Central memory CD8-positive, alpha-beta T cell (primary cell): Measurements from ENCODE around the gene DNAJC27.
A peak's percentile ranks its signal among the peaks of the same experiment; 100 is the strongest.

ENCODE experiments used
- ATAC-seq: fragments of 150-1000 bp; cut with Tn5 transposase; replicated peaks from 2 replicates; pipeline ENCODE4 v1.10.0; 2022; ENCODE audit warnings: mild to moderate bottlenecking, moderate FRiP score, moderate number of reproducible peaks; ENCODE audit not compliant: poor library complexity, severe bottlenecking; ENCODE audit errors: extremely low read depth
- DNase-seq, 2 donors: peaks; one replicate each; pipeline ENCODE4 v3.0.0; 2021; ENCODE audit warnings: low spot score in 2 of 2
- H3K27ac Mint-ChIP-seq: one replicate; pipeline ENCODE4 v1.8.0; 2022; ENCODE audit warnings: low read depth, mild to moderate bottlenecking, moderate library complexity, mixed read lengths
- H3K27me3 Mint-ChIP-seq: one replicate; pipeline ENCODE4 v1.8.0; 2022; ENCODE audit warnings: mixed read lengths
- H3K36me3 Mint-ChIP-seq: one replicate; pipeline ENCODE4 v1.8.0; 2022; ENCODE audit warnings: mild to moderate bottlenecking, moderate library complexity, mixed read lengths; ENCODE audit not compliant: insufficient read depth
- H3K4me1 Mint-ChIP-seq: one replicate; pipeline ENCODE4 v1.8.0; 2022; ENCODE audit warnings: mixed read lengths
- H3K4me3 Mint-ChIP-seq: one replicate; pipeline ENCODE4 v1.8.0; 2022; ENCODE audit warnings: mild to moderate bottlenecking, moderate library complexity, mixed read lengths
- H3K9me3 Mint-ChIP-seq: one replicate; pipeline ENCODE4 v1.8.0; 2022; ENCODE audit warnings: mixed read lengths

Gene DNAJC27

GRCh38 chr2:24958411-24958935 is 13.3 kb downstream of the DNAJC27 start:
- peaks cover 50% of the 10 kb centered on the region for H3K36me3 Mint-ChIP-seq
- H3K4me1 Mint-ChIP-seq, result peaks cover 18% of the 10 kb centered on the region
- ATAC-seq (no peak), DNase-seq (no peak)
- no peak overlapping the region for H3K4me3 Mint-ChIP-seq
- no peaks in the 10 kb centered on the region for H3K27me3 Mint-ChIP-seq
- peaks cover 11% of the 10 kb centered on the region for H3K9me3 Mint-ChIP-seq
- H3K27ac Mint-ChIP-seq, result no peak overlapping the region

GRCh38 chr2:24957976-24958375 is 13.8 kb downstream of the DNAJC27 start:
- peaks cover 48% of the 10 kb centered on the region for H3K36me3 Mint-ChIP-seq
- H3K4me3 Mint-ChIP-seq, result no peak overlapping the region
- DNase-seq (no peak), ATAC-seq (no peak)
- no peaks in the 10 kb centered on the region for H3K27me3 Mint-ChIP-seq
- H3K9me3 Mint-ChIP-seq, result peaks cover 11% of the 10 kb centered on the region
- peaks cover 18% of the 10 kb centered on the region for H3K4me1 Mint-ChIP-seq
- no peak overlapping the region for H3K27ac Mint-ChIP-seq

GRCh38 chr2:24957221-24957620 is 14.5 kb downstream of the DNAJC27 start:
- no peaks in the 10 kb centered on the region for H3K27me3 Mint-ChIP-seq
- peaks cover 18% of the 10 kb centered on the region for H3K4me1 Mint-ChIP-seq
- H3K9me3 Mint-ChIP-seq, result peaks cover 11% of the 10 kb centered on the region
- H3K27ac Mint-ChIP-seq, result no peak overlapping the region
- H3K36me3 Mint-ChIP-seq, result peaks cover 46% of the 10 kb centered on the region
- DNase-seq (no peak), ATAC-seq (no peak)
- no peak overlapping the region for H3K4me3 Mint-ChIP-seq

GRCh38 chr2:24955921-24956320 is 15.8 kb downstream of the DNAJC27 start:
- Mint-ChIP-seq H3K27me3 (no peaks in the 10 kb centered on the region), H3K4me3 (no peak overlapping the region), H3K36me3 (peaks cover 45% of the 10 kb centered on the region), H3K27ac (no peak overlapping the region), H3K9me3 (peaks cover 11% of the 10 kb centered on the region), H3K4me1 (peaks cover 18% of the 10 kb centered on the region)
- DNase-seq, result no peak
- ATAC-seq, result no peak

- no peaks in the 10 kb centered on the region for H3K27me3 Mint-ChIP-seq
- H3K4me3 Mint-ChIP-seq, result no peak overlapping the region
- peaks cover 12% of the 10 kb centered on the region for H3K4me1 Mint-ChIP-seq
- DNase-seq, result no peak
- peaks cover 43% of the 10 kb centered on the region for H3K36me3 Mint-ChIP-seq
- ATAC-seq, result no peak
- peaks cover 11% of the 10 kb centered on the region for H3K9me3 Mint-ChIP-seq
- H3K27ac Mint-ChIP-seq, result no peak overlapping the region
Measured at GRCh38 chr2:24955232-24955631, 16.5 kb downstream of the DNAJC27 start.

GRCh38 chr2:24950102-24950501 is 21.7 kb downstream of the DNAJC27 start:
- Mint-ChIP-seq H3K27me3 (no peaks in the 10 kb centered on the region), H3K9me3 (peaks cover 3% of the 10 kb centered on the region), H3K27ac (no peak overlapping the region), H3K36me3 (peaks cover 32% of the 10 kb centered on the region), H3K4me3 (no peak overlapping the region), H3K4me1 (no peaks in the 10 kb centered on the region)
- DNase-seq, result no peak
- ATAC-seq, result no peak

- Mint-ChIP-seq H3K9me3 (no peaks in the 10 kb centered on the region), H3K4me3 (no peak overlapping the region), H3K27me3 (no peaks in the 10 kb centered on the region), H3K27ac (peak overlapping the region; percentile 13), H3K36me3 (peaks cover 28% of the 10 kb centered on the region), H3K4me1 (no peaks in the 10 kb centered on the region)
- DNase-seq (no peak), ATAC-seq (no peak)
Measured at GRCh38 chr2:24948506-24948905, 23.2 kb downstream of the DNAJC27 start.

- no peaks in the 10 kb centered on the region for H3K9me3 Mint-ChIP-seq
- H3K4me3 Mint-ChIP-seq, result no peak overlapping the region
- H3K27me3 Mint-ChIP-seq, result no peaks in the 10 kb centered on the region
- H3K4me1 Mint-ChIP-seq, result no peaks in the 10 kb centered on the region
- H3K27ac Mint-ChIP-seq, result no peak overlapping the region
- DNase-seq, result no peak
- no peak for ATAC-seq
- peaks cover 27% of the 10 kb centered on the region for H3K36me3 Mint-ChIP-seq
Measured at GRCh38 chr2:24947561-24948157, 24.1 kb downstream of the DNAJC27 start.

GRCh38 chr2:24945907-24946306 is 25.8 kb downstream of the DNAJC27 start:
- H3K27me3 Mint-ChIP-seq, result no peaks in the 10 kb centered on the region
- H3K4me1 Mint-ChIP-seq, result no peaks in the 10 kb centered on the region
- DNase-seq, result no peak
- H3K4me3 Mint-ChIP-seq, result no peak overlapping the region
- peaks cover 15% of the 10 kb centered on the region for H3K36me3 Mint-ChIP-seq
- no peaks in the 10 kb centered on the region for H3K9me3 Mint-ChIP-seq
- peak overlapping the region; percentile 22 for H3K27ac Mint-ChIP-seq
- ATAC-seq, result no peak

GRCh38 chr2:24943427-24944053 is 28.2 kb downstream of the DNAJC27 start:
- H3K9me3 Mint-ChIP-seq, result no peaks in the 10 kb centered on the region
- no peak for ATAC-seq
- H3K4me3 Mint-ChIP-seq, result no peak overlapping the region
- peaks cover 10% of the 10 kb centered on the region for H3K36me3 Mint-ChIP-seq
- H3K27ac Mint-ChIP-seq, result no peak overlapping the region
- no peaks in the 10 kb centered on the region for H3K27me3 Mint-ChIP-seq
- H3K4me1 Mint-ChIP-seq, result no peaks in the 10 kb centered on the region
- no peak for DNase-seq

GRCh38 chr2:24939353-24939752 is 32.4 kb downstream of the DNAJC27 start:
- Mint-ChIP-seq H3K4me3 (no peak overlapping the region), H3K4me1 (no peaks in the 10 kb centered on the region), H3K27me3 (no peaks in the 10 kb centered on the region), H3K9me3 (no peaks in the 10 kb centered on the region), H3K27ac (no peak overlapping the region), H3K36me3 (peaks cover under 1% of the 10 kb centered on the region)
- DNase-seq (no peak), ATAC-seq (no peak)

- Mint-ChIP-seq H3K36me3 (no peaks in the 10 kb centered on the region), H3K4me3 (no peak overlapping the region), H3K27me3 (no peaks in the 10 kb centered on the region), H3K9me3 (no peaks in the 10 kb centered on the region), H3K27ac (no peak overlapping the region), H3K4me1 (no peaks in the 10 kb centered on the region)
- ATAC-seq (no peak), DNase-seq (no peak)
Measured at GRCh38 chr2:24937236-24937635, 34.5 kb downstream of the DNAJC27 start.

GRCh38 chr2:24935145-24935544 is 36.6 kb downstream of the DNAJC27 start:
- DNase-seq (no peak), ATAC-seq (no peak)
- Mint-ChIP-seq H3K27ac (no peak overlapping the region), H3K9me3 (no peaks in the 10 kb centered on the region), H3K4me3 (no peak overlapping the region), H3K36me3 (no peaks in the 10 kb centered on the region), H3K27me3 (no peaks in the 10 kb centered on the region), H3K4me1 (peaks cover 7% of the 10 kb centered on the region)
